Regular cardiac myocyte (primary cell): ENCODE data around the gene DERL2. TPM values are rescaled to one million over a fixed set of nuclear protein-coding genes. Genes with fewer than 3 reads are reported as not detected.

ENCODE experiments used
- total RNA-seq: library from RNA; depleted of rRNA; stranded (reverse); fragments of >200 nt; gene quantifications from 2 replicates; pipeline ENCODE4 v1.2.3, GENCODE V29; 2014

The DERL2 gene
- 33.3 and 41.6 TPM in 2 replicates for total RNA-seq

GRCh38 chr17:5485270-5486205 is at the start of gene DERL2:
Gene DERL2, minus strand, starts transcription at chr17:5486178. Its CDS starts 17 bp downstream, at chr17:5486161.

GRCh38 chr17:5486206-5487124 is 487 bp upstream of the DERL2 start, which contains the start of gene MIS12:
Gene MIS12, plus strand, starts transcription at chr17:5486566. Its CDS starts 2,297 bp downstream, at chr17:5488863.

GRCh38 chr17:5438716-5439445 is 47.1 kb downstream of the DERL2 start, which contains the start of gene C1QBP:
Gene C1QBP, minus strand, starts transcription at chr17:5439155. Its CDS starts 82 bp downstream, at chr17:5439073.

Other genes starting within 250 kb of the DERL2 start
- gene RABEP1, start 203.9 kb downstream of the DERL2 start, total RNA-seq, result 49.3 and 54.4 TPM in 2 replicates
- gene NUP88, start 66.5 kb downstream of the DERL2 start, total RNA-seq, result 58.9 and 163 TPM in 2 replicates
- gene RPAIN, start 66.0 kb downstream of the DERL2 start, total RNA-seq, result 33.8 and 42.6 TPM in 2 replicates
- gene C1QBP, start 47.0 kb downstream of the DERL2 start, total RNA-seq, result 120 and 336 TPM in 2 replicates
- 6.2 and 13.0 TPM in 2 replicates for gene DHX33, start 17.2 kb downstream of the DERL2 start, total RNA-seq
- 11.0 and 25.3 TPM in 2 replicates for gene MIS12, start 388 bp upstream of the DERL2 start, total RNA-seq
- 31.8 and 60.3 TPM in 2 replicates for gene NLRP1, start 98.3 kb upstream of the DERL2 start, total RNA-seq